ENCODE results near the gene GPR63.

DNA sequence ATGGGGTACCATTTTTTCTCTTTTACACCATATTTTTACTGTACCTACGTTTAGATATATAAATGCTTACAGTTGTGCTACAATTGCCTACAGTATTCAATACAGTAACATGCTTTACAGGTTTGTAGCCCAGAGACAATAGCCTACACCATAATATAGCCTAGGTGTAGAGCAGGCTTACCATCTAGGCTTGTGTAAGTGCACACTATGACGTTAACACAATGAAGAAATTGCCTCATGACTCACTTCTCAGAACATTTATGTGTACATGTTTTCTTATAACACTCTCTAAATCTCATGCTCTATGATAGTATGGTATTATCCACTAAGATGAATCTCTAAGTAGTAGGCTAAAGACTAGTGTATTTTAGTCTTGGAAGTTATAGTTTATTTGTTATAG, 13.5 kb downstream of the GPR63 start:
- TF ChIP-seq CTCF (conservative IDR thresholded peaks at IDR 0.05 in 1 of 2, IDR thresholded peaks at IDR 0.05 in 1 of 2; ENCODE audit: low read depth in 1 of 2, low read length in 2 of 2) (no peak), EZH2 (IDR thresholded peaks at IDR 0.05; ENCODE audit: low read length, missing control alignments) (no peak)

Measured in fibroblast of lung (primary cell).